ENCODE results near the gene XRN2.

DNA sequence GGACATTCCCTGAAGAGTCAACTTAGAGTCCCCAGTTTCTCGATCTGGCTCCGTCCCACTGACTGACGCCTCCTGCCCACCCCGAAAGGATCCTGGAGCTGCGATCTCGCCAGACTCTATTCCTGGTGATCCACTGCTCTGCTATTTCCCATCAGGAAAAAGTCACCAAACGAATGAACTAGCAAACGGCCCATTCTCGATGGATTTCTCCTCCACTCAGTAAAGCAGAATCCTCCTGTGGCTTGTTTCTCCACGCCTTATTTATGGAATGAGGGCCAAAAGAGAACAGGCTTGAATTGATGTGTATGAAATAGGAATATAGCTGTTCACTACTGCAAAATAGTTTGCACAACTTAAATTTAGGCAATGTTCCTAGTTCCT is 88.8 kb downstream of the XRN2 start:
- no peak for TF ChIP-seq POLR2A (IDR thresholded peaks at IDR 0.05)
- TF ChIP-seq, protein P1, sequence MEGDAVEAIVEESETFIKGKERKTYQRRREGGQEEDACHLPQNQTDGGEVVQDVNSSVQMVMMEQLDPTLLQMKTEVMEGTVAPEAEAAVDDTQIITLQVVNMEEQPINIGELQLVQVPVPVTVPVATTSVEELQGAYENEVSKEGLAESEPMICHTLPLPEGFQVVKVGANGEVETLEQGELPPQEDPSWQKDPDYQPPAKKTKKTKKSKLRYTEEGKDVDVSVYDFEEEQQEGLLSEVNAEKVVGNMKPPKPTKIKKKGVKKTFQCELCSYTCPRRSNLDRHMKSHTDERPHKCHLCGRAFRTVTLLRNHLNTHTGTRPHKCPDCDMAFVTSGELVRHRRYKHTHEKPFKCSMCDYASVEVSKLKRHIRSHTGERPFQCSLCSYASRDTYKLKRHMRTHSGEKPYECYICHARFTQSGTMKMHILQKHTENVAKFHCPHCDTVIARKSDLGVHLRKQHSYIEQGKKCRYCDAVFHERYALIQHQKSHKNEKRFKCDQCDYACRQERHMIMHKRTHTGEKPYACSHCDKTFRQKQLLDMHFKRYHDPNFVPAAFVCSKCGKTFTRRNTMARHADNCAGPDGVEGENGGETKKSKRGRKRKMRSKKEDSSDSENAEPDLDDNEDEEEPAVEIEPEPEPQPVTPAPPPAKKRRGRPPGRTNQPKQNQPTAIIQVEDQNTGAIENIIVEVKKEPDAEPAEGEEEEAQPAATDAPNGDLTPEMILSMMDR (IDR thresholded peaks at IDR 0.05): no peak

Measured in esophagus squamous epithelium (tissue), 4 donors.